GM19397 (cell line): ENCODE results near the gene PCDHB16.
"Not testable (repeated sequence)": the region's sequence is repeated elsewhere in the genome, so short reads cannot be mapped to it uniquely, and the experiment has no call there.

Source experiments
- ATAC-seq: cut with Tn5 transposase; IDR thresholded peaks from one replicate; pipeline ENCODE4 v1.9.1; 2021; ENCODE audit warnings: mild to moderate bottlenecking, moderate library complexity; ENCODE audit not compliant: unreplicated experiment

PCDHB16 gene

GRCh38 chr5:141180313-141180712 is 1.9 kb upstream of the PCDHB16 start:
- ATAC-seq = no peak

- not testable (repeated sequence) for ATAC-seq
These were observed 2.1 kb downstream of the PCDHB16 start for GRCh38 chr5:141184117-141184855.

- ATAC-seq = no peak
These were observed 4.8 kb downstream of the PCDHB16 start, which contains the start of gene PCDHB9 for GRCh38 chr5:141186897-141187512. TSS of gene PCDHB9 (plus strand) at chr5:141187161. CDS start at chr5:141187319, 158 bp downstream.

GRCh38 chr5:141188682-141189081 is 6.5 kb downstream of the PCDHB16 start:
- ATAC-seq = not testable (repeated sequence)

- not testable (repeated sequence) for ATAC-seq
These were observed 6.9 kb downstream of the PCDHB16 start for GRCh38 chr5:141189131-141189530.

- no peak for ATAC-seq
These were observed 10.0 kb downstream of the PCDHB16 start, which contains the start of gene PCDHB10 for GRCh38 chr5:141192110-141192725. TSS of gene PCDHB10 (plus strand) at chr5:141192353. CDS start at chr5:141192553, 200 bp downstream.

- ATAC-seq = not testable (repeated sequence)
These were observed 12.1 kb downstream of the PCDHB16 start for GRCh38 chr5:141194332-141194731.

GRCh38 chr5:141196363-141196762 is 14.2 kb downstream of the PCDHB16 start:
- no peak for ATAC-seq

- ATAC-seq = no peak
These were observed 17.4 kb downstream of the PCDHB16 start, which contains the start of gene PCDHB11 for GRCh38 chr5:141199359-141200235. TSS of gene PCDHB11 (plus strand) at chr5:141199627. CDS start at chr5:141199775, 148 bp downstream.

- ATAC-seq = not testable (repeated sequence)
These were observed 18.9 kb downstream of the PCDHB16 start for GRCh38 chr5:141201126-141201525.

GRCh38 chr5:141201646-141202045 is 19.5 kb downstream of the PCDHB16 start:
- not testable (repeated sequence) for ATAC-seq

GRCh38 chr5:141208478-141208877 is 26.3 kb downstream of the PCDHB16 start, which contains the start of gene PCDHB12:
TSS of gene PCDHB12 (plus strand) at chr5:141208719. CDS start at chr5:141208908, 189 bp downstream.
- ATAC-seq = no peak

GRCh38 chr5:141210281-141210680 is 28.1 kb downstream of the PCDHB16 start:
- not testable (repeated sequence) for ATAC-seq

- not testable (repeated sequence) for ATAC-seq
These were observed 28.7 kb downstream of the PCDHB16 start for GRCh38 chr5:141210849-141211248.

GRCh38 chr5:141213656-141214339 is 31.6 kb downstream of the PCDHB16 start, which contains the start of gene PCDHB13:
TSS of gene PCDHB13 (plus strand) at chr5:141213919. CDS start at chr5:141214124, 205 bp downstream.
- not testable (repeated sequence) for ATAC-seq

GRCh38 chr5:141214583-141214982 is 32.4 kb downstream of the PCDHB16 start:
- ATAC-seq = not testable (repeated sequence)

- ATAC-seq = not testable (repeated sequence)
These were observed 33.3 kb downstream of the PCDHB16 start for GRCh38 chr5:141215504-141215903.

GRCh38 chr5:141216035-141216434 is 33.8 kb downstream of the PCDHB16 start:
- ATAC-seq = not testable (repeated sequence)

- ATAC-seq = no peak
These were observed 41.1 kb downstream of the PCDHB16 start, which contains the start of gene PCDHB14 for GRCh38 chr5:141223112-141223783. TSS of gene PCDHB14 (plus strand) at chr5:141223343. CDS start at chr5:141223506, 163 bp downstream.
